Type B pancreatic cell (in vitro differentiated cells): ENCODE results near the gene GNA15. TPM values are rescaled to one million over a fixed set of nuclear protein-coding genes. Genes with fewer than 3 reads are reported as not detected.

Experiments
- DNase-seq: peaks from one replicate; pipeline ENCODE4 v3.0.0; 2021; ENCODE audit warnings: mixed read lengths; ENCODE audit not compliant: unreplicated experiment; ENCODE audit errors: extremely low spot score
- H3K27ac Mint-ChIP-seq: 2 replicates; pipeline ENCODE4 v1.8.0; 2021; ENCODE audit warnings: mild to moderate bottlenecking, mixed read lengths
- H3K27me3 Mint-ChIP-seq: 2 replicates; pipeline ENCODE4 v1.8.0; 2021; ENCODE audit warnings: mixed read lengths
- H3K36me3 Mint-ChIP-seq: 2 replicates; pipeline ENCODE4 v1.8.0; 2021; ENCODE audit warnings: mixed read lengths
- H3K4me1 Mint-ChIP-seq: one replicate; pipeline ENCODE4 v1.8.0; 2021; ENCODE audit warnings: mixed read lengths; ENCODE audit not compliant: unreplicated experiment
- H3K4me3 Mint-ChIP-seq: 2 replicates; pipeline ENCODE4 v1.8.0; 2021; ENCODE audit warnings: mild to moderate bottlenecking, mixed read lengths
- H3K9me3 Mint-ChIP-seq: 2 replicates; pipeline ENCODE4 v1.8.0; 2021; ENCODE audit warnings: mixed read lengths
- CTCF ChIP-seq: fragments of 200-600 bp; sonication (generic); conservative IDR thresholded peaks from 2 replicates; pipeline ENCODE4 v1.5.0; 2021; ENCODE audit warnings: antibody characterized with exemption, mild to moderate bottlenecking
- total RNA-seq: library from RNA; stranded (reverse); gene quantifications from 2 replicates; pipeline ENCODE4 v1.2.1, GENCODE V29; 2021; ENCODE audit warnings: low replicate concordance

The GNA15 gene
- total RNA-seq, 1 donor from 2014 or later = 1.6 TPM

DNA sequence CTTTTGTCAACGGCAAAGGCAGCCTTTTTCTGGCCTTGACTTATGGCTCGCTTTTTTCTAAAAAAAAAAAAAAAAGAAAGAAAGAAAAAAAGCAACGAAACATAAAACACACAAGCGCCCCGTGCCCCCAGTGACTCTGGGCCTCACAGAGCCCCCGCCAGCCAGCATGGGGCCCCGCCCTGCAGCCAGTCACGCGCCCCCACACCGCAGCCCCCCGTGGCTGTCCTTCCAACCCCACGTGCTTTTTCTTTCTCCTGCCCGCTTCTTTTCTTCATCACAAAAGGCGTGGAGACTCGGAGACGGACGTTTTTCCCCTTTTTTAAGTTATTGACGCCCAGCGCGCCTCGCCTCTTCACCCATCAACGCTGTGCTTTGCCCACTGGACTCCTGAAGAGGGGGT lies 14.4 kb upstream of the GNA15 start:
- Mint-ChIP-seq H3K9me3 (no peaks in the 10 kb centered on the region), H3K27ac (no peak overlapping the region), H3K36me3 (no peaks in the 10 kb centered on the region), H3K27me3 (no peaks in the 10 kb centered on the region), H3K4me1 (peaks cover 3% of the 10 kb centered on the region), H3K4me3 (no peak overlapping the region)
- DNase-seq = no peak
- no peak for TF ChIP-seq CTCF

DNA sequence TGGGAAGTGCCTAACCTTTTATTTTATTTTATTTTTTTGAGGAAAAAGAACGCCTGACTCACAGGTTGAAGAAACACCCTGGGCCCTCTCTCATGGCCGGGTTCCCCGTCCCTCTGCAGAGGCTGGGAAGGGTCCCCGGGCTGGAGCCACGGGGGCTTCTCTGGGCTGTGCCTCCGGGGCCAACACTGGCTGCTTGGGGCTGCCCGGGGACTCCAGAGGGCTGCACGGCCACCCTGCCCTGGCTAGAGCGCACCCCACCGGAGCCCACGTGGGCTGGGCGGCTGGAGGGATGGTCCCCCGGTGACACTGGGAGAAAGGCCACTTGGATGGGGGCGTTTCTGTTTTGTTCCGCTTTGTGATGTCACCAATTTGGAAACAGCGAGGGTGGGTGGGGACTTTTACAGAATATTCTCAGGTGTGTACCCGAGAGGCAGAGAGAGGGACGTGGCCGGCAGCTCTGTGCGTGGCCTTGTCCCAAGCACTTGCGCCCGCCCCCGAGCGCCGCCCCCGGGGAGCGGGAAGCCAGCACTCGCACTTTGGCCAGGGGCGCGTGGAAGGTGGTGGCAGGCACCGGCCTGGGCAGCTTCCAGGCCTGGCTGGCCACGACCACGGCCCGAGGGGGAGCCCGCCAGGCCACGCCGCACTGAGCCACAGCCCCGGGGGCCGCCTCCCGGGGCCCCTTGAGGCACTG lies 13.9 kb upstream of the GNA15 start:
- peaks cover 3% of the 10 kb centered on the region for H3K4me1 Mint-ChIP-seq
- no peaks in the 10 kb centered on the region for H3K36me3 Mint-ChIP-seq
- TF ChIP-seq CTCF = no peak
- DNase-seq = no peak
- H3K27me3 Mint-ChIP-seq = no peaks in the 10 kb centered on the region
- H3K27ac Mint-ChIP-seq = no peak overlapping the region
- H3K9me3 Mint-ChIP-seq = no peaks in the 10 kb centered on the region
- H3K4me3 Mint-ChIP-seq = no peak overlapping the region

- no peak for DNase-seq
- no peaks in the 10 kb centered on the region for H3K36me3 Mint-ChIP-seq
Observed at GRCh38 chr19:3122512-3122870, 13.3 kb upstream of the GNA15 start.

GRCh38 chr19:3123088-3123721 lies 12.6 kb upstream of the GNA15 start:
- DNase-seq = peak; percentile 70
- H3K27me3 Mint-ChIP-seq = no peaks in the 10 kb centered on the region
- no peaks in the 10 kb centered on the region for H3K36me3 Mint-ChIP-seq
- H3K4me1 Mint-ChIP-seq = peaks cover 3% of the 10 kb centered on the region
- H3K4me3 Mint-ChIP-seq = no peak overlapping the region
- no peaks in the 10 kb centered on the region for H3K9me3 Mint-ChIP-seq
- no peak overlapping the region for H3K27ac Mint-ChIP-seq
- TF ChIP-seq CTCF = no peak

More at GRCh38 chr19:3122512-3122870, 13.3 kb upstream of the GNA15 start:
- Mint-ChIP-seq H3K27ac (no peak overlapping the region), H3K27me3 (no peaks in the 10 kb centered on the region), H3K4me1 (peaks cover 3% of the 10 kb centered on the region), H3K4me3 (no peak overlapping the region), H3K9me3 (no peaks in the 10 kb centered on the region)
- no peak for TF ChIP-seq CTCF

GRCh38 chr19:3123956-3124355 lies 11.9 kb upstream of the GNA15 start:
- Mint-ChIP-seq H3K4me3 (no peak overlapping the region), H3K4me1 (peaks cover 4% of the 10 kb centered on the region), H3K27ac (no peak overlapping the region), H3K36me3 (no peaks in the 10 kb centered on the region), H3K27me3 (no peaks in the 10 kb centered on the region), H3K9me3 (peaks cover 1% of the 10 kb centered on the region)
- no peak for DNase-seq
- TF ChIP-seq CTCF = no peak
